HepG2 (cell line): ENCODE measurements around the gene CDK17. TPM values are rescaled to one million over a fixed set of nuclear protein-coding genes. Genes with fewer than 3 reads are reported as not detected.

Experiments used
- ATAC-seq: fragments of 200-7000 bp; cut with Tn5 transposase; 3 replicates; pipeline ENCODE4 v1.9.1; 2020; ENCODE audit warnings: mild to moderate bottlenecking, moderate library complexity
- BruUV-seq: library from RNA; stranded (reverse); fragments of 400-500 nt; replicated peaks from 2 replicates; lab custom pipeline; 2021; lab: Mats Ljungman, UMichigan
- CTCF ChIA-PET: fragments of 300-600 bp; formaldehyde crosslinking; extraction: SDS; loops from one replicate; lab custom pipeline; 2021; ENCODE audit warnings: low total read pairs, inconsistent platforms, low intra/inter-chr PET ratio; lab: Yijun Ruan, JAX
- POLR2A ChIA-PET: fragments of 350-600 bp; sonication (Branson Sonifier 250); formaldehyde crosslinking; loops from one replicate; lab custom pipeline; 2020; ENCODE audit warnings: antibody characterized with exemption, inconsistent platforms; lab: Yijun Ruan, JAX
- DNase-seq: peaks from one replicate; pipeline ENCODE4 v3.0.0-alpha.2; 2015; ENCODE audit warnings: low spot score
- FAIRE-seq: peaks from 3 replicates; lab custom pipeline; 2011; peaks lifted over from hg19 to GRCh38; lab: Jason Lieb, UNC
- H2AFZ ChIP-seq: one replicate; pipeline ENCODE4 v1.6.1; 2011; ENCODE audit warnings: low read length, inconsistent platforms
- H3K27ac ChIP-seq: fragments of 300-600 bp; 3 replicates; pipeline ENCODE4 v1.8.0; 2011; ENCODE audit warnings: mixed run types, mild to moderate bottlenecking, mixed read lengths, low read length, inconsistent platforms; ENCODE audit not compliant: insufficient read depth; ENCODE audit errors: extremely low read length
- H3K27me3 ChIP-seq, 2 experiments: fragments of 200-600 bp in 1 of 2; 2 replicates in 1 of 2; 3 replicates in 1 of 2; pipeline versions ENCODE4 v1.6.0 to v1.8.0; 2011; ENCODE audit warnings: low read length in 2 of 2, mild to moderate bottlenecking in 2 of 2, moderate library complexity in 2 of 2, inconsistent platforms in 1 of 2; ENCODE audit not compliant: insufficient read depth in 2 of 2, control insufficient read depth in 1 of 2
- H3K36me3 ChIP-seq, 2 experiments: fragments of 200-600 bp in 1 of 2; replicated peaks in 1 of 2; 2 replicates in 1 of 2; 3 replicates in 1 of 2; pipeline versions ENCODE4 v1.5.1 to v1.8.0; 2011; ENCODE audit warnings: low read length in 2 of 2, inconsistent platforms in 1 of 2; ENCODE audit not compliant: insufficient read depth in 2 of 2, control insufficient read depth in 1 of 2
- H3K4me1 ChIP-seq: 2 replicates; pipeline ENCODE4 v1.5.1; 2012; ENCODE audit warnings: low read length, inconsistent platforms; ENCODE audit not compliant: insufficient read depth
- H3K4me2 ChIP-seq: 2 replicates; pipeline ENCODE4 v1.6.0; 2011; ENCODE audit warnings: low read depth, low read length, inconsistent platforms
- H3K4me3 ChIP-seq, 3 experiments: fragments of 200-600 bp in 1 of 3; sonication (generic), shearing (Covaris generic) in 1 of 3; replicated peaks in 1 of 3; 2 replicates each; pipeline ENCODE4 v1.5.1; 2011 to 2016; ENCODE audit warnings: low read length in 3 of 3, inconsistent platforms in 2 of 3, low read depth in 2 of 3, mild to moderate bottlenecking in 2 of 3, control low read depth in 1 of 3, mixed read lengths in 1 of 3; ENCODE audit not compliant: insufficient read depth in 1 of 3
- H3K79me2 ChIP-seq: one replicate; pipeline ENCODE4 v1.6.1; 2011; ENCODE audit warnings: low read length, inconsistent platforms; ENCODE audit not compliant: insufficient read depth
- H3K9ac ChIP-seq: 2 replicates; pipeline ENCODE4 v1.6.0; 2011; ENCODE audit warnings: mild to moderate bottlenecking, low read depth, low read length, inconsistent platforms; ENCODE audit not compliant: insufficient read depth
- H3K9me3 ChIP-seq: 2 replicates; pipeline ENCODE4 v1.5.1; 2012; ENCODE audit warnings: mild to moderate bottlenecking, low read length
- H4K20me1 ChIP-seq: 2 replicates; pipeline ENCODE4 v1.6.0; 2011; ENCODE audit warnings: inconsistent platforms, mild to moderate bottlenecking, low read length, moderate library complexity; ENCODE audit not compliant: insufficient read depth
- AGO2 ChIP-seq: fragments of 200-400 bp; formaldehyde crosslinking; optimal IDR thresholded peaks from 2 replicates; pipeline ENCODE3; 2017; ENCODE audit warnings: mild to moderate bottlenecking, low read depth, low read length, moderate library complexity
- GATAD1 ChIP-seq: IDR thresholded peaks from 2 replicates; pipeline ENCODE4 v1.6.1; 2016; ENCODE audit warnings: missing genetic modification reagents, missing compliant biosample characterization
- KMT2B ChIP-seq: IDR thresholded peaks from 2 replicates; pipeline ENCODE4 v1.6.1; 2016; ENCODE audit warnings: missing genetic modification reagents, missing compliant biosample characterization
- SCMH1 ChIP-seq: sonication (generic); formaldehyde crosslinking; IDR thresholded peaks from 2 replicates; pipeline ENCODE4 v1.9.0; 2021; ENCODE audit warnings: missing genetic modification reagents, mild to moderate bottlenecking, borderline replicate concordance
- ZBTB20 ChIP-seq: sonication (generic); formaldehyde crosslinking; IDR thresholded peaks from 2 replicates; pipeline ENCODE4 v1.8.1; 2023; ENCODE audit warnings: missing genetic modification reagents, low read depth, mild to moderate bottlenecking, borderline replicate concordance
- ZNF180 ChIP-seq: sonication (generic); formaldehyde crosslinking; IDR thresholded peaks from 2 replicates; pipeline ENCODE4 v1.4.0; 2020; ENCODE audit warnings: low read depth, missing genetic modification reagents, borderline replicate concordance
- ZNF34 ChIP-seq: sonication (generic); formaldehyde crosslinking; IDR thresholded peaks from 2 replicates; pipeline ENCODE4 v1.4.0; 2020; ENCODE audit warnings: mild to moderate bottlenecking, missing genetic modification reagents, borderline replicate concordance
- ZNF343 ChIP-seq: sonication (generic); formaldehyde crosslinking; IDR thresholded peaks from 2 replicates; pipeline ENCODE4 v1.4.0; 2020; ENCODE audit warnings: mild to moderate bottlenecking, missing genetic modification reagents
- ZNF430 ChIP-seq: sonication (generic); formaldehyde crosslinking; IDR thresholded peaks from 2 replicates; pipeline ENCODE4 v1.9.0; 2021; ENCODE audit warnings: mild to moderate bottlenecking, missing genetic modification reagents
- ZNF432 ChIP-seq: sonication (generic); formaldehyde crosslinking; IDR thresholded peaks from 2 replicates; pipeline ENCODE4 v1.5.0; 2020; ENCODE audit warnings: missing genetic modification reagents, mild to moderate bottlenecking, borderline replicate concordance
- ZNF777 ChIP-seq: sonication (generic); formaldehyde crosslinking; IDR thresholded peaks from 2 replicates; pipeline ENCODE4 v1.4.0; 2020; ENCODE audit warnings: missing genetic modification reagents
- WGBS: methylation state at CpG from one replicate; pipeline ENCODE4 v1.1.6; 2017; ENCODE audit warnings: low lambda C conversion rate; 5-methylcytosine and 5-hydroxymethylcytosine counted together
- in situ Hi-C: cut with HindIII; loops from 2 replicates; pipeline ENCODE4 v1.10.0; 2017; ENCODE audit warnings: low pct_unique_long_range_greater_than_20kb; ENCODE audit not compliant: extremely low pct_ligation_motif_present
- intact Hi-C: fragments of 100-400 bp; cut with micrococcal nuclease; formaldehyde crosslinking; loops from one replicate; pipeline ENCODE4 v1.10.0; 2022; ENCODE audit not compliant: unreplicated experiment
- polyA plus RNA-seq, 8 experiments: library from polyadenylated mRNA; depleted of rRNA in 3 of 8; stranded (reverse) in 7 of 8; unstranded in 1 of 8; fragments of >200 nt; fragmentation: Illumina TruSeq in 4 of 8; extraction: Trizol in 4 of 8; gene quantifications; 2 replicates each; pipeline versions ENCODE4 v1.2.1 to v1.2.3, GENCODE V29; 2011 to 2016; ENCODE audit warnings: low read depth in 4 of 8, missing spikeins in 1 of 8, mixed read lengths in 1 of 8; ENCODE audit not compliant: insufficient read depth in 1 of 8
- total RNA-seq, 5 experiments: library from RNA; depleted of rRNA; stranded (reverse); fragments of >200 nt; fragmentation: Illumina TruSeq; extraction: Trizol; gene quantifications; 2 replicates each; pipeline ENCODE4 v1.2.3, GENCODE V29; 2016; ENCODE audit warnings: low read depth in 1 of 5
- TF ChIP-seq, protein P1 (sequence below): sonication (generic); formaldehyde crosslinking; IDR thresholded peaks from 2 replicates; pipeline ENCODE4 v1.5.0; 2020; ENCODE audit warnings: mild to moderate bottlenecking, missing genetic modification reagents, moderate library complexity
- TF ChIP-seq, protein P2 (sequence below): sonication (generic); formaldehyde crosslinking; IDR thresholded peaks from 2 replicates; pipeline ENCODE4 v1.8.1; 2023; ENCODE audit warnings: mild to moderate bottlenecking, missing genetic modification reagents
- TF ChIP-seq, protein P3 (sequence below): IDR thresholded peaks from 2 replicates; pipeline ENCODE4 v1.6.1; 2016; ENCODE audit warnings: missing compliant biosample characterization, missing genetic modification reagents, borderline replicate concordance

CDK17 gene
- total and polyA plus RNA-seq, 2 of the 13 experiments (the other 11 are each of a cell fraction or from before 2014, with no cell fraction given): 9.9 to 22.3 TPM

DNA sequence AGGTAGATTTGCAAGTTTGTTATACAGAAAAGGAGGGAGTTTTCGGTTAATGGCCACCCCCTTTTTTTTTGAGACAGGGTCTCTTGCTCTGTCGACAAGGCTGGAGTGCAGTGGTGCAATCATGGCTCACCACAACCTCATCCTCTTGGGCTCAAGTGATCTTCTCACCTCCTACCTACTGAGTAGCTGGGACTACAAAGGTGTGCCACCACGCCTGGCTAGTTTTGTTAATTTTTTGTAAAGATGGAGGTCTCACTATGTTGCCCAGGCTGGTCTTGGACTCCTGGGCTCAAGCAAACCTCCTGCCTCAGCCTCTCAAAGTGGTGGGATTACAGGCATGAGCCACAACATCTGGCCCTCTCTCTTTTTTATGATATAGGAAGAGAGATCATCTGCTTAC lies 94.6 kb downstream of the CDK17 start:
- H3K27ac ChIP-seq: no peak overlapping the region
- intact Hi-C loops: no loop called here
- H2AFZ ChIP-seq: no peak overlapping the region
- in situ Hi-C loops: no loop called here
- ATAC-seq (no peak), FAIRE-seq (no peak), DNase-seq (no peak)
- ChIA-PET POLR2A (no interaction called here), CTCF (no interaction called here)
- WGBS: 98% methylated on average over 3 of the region's 3 CpGs
- H3K9ac ChIP-seq: no peak overlapping the region
- H4K20me1 ChIP-seq: no peaks in the 10 kb centered on the region
- H3K36me3 ChIP-seq: peaks cover 0 to 10% of the 10 kb centered on the region in 2 experiments; a peak in 1 of 5 replicates
- no TSS peak for BruUV-seq
- no peaks in the 10 kb centered on the region for H3K27me3 ChIP-seq
- no peak overlapping the region for H3K4me2 ChIP-seq
- H3K9me3 ChIP-seq: no peaks in the 10 kb centered on the region
- H3K4me1 ChIP-seq: peaks cover 9% of the 10 kb centered on the region
- no peak overlapping the region for H3K4me3 ChIP-seq
- TF ChIP-seq ZNF430: no peak
- no peak for TF ChIP-seq ZBTB20 (CRISPR knock-in tag)
- no peak for TF ChIP-seq GATAD1
- no peak for TF ChIP-seq ZNF34 (CRISPR knock-in tag)
- no peak for TF ChIP-seq ZNF343
- TF ChIP-seq, protein P1, sequence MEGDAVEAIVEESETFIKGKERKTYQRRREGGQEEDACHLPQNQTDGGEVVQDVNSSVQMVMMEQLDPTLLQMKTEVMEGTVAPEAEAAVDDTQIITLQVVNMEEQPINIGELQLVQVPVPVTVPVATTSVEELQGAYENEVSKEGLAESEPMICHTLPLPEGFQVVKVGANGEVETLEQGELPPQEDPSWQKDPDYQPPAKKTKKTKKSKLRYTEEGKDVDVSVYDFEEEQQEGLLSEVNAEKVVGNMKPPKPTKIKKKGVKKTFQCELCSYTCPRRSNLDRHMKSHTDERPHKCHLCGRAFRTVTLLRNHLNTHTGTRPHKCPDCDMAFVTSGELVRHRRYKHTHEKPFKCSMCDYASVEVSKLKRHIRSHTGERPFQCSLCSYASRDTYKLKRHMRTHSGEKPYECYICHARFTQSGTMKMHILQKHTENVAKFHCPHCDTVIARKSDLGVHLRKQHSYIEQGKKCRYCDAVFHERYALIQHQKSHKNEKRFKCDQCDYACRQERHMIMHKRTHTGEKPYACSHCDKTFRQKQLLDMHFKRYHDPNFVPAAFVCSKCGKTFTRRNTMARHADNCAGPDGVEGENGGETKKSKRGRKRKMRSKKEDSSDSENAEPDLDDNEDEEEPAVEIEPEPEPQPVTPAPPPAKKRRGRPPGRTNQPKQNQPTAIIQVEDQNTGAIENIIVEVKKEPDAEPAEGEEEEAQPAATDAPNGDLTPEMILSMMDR (CRISPR knock-in tag): no peak
- no peak for TF ChIP-seq AGO2
- no peak for TF ChIP-seq ZNF180 (CRISPR knock-in tag)
- no peak for TF ChIP-seq ZNF777 (CRISPR knock-in tag)
- TF ChIP-seq KMT2B: no peak
- TF ChIP-seq, protein P2, sequence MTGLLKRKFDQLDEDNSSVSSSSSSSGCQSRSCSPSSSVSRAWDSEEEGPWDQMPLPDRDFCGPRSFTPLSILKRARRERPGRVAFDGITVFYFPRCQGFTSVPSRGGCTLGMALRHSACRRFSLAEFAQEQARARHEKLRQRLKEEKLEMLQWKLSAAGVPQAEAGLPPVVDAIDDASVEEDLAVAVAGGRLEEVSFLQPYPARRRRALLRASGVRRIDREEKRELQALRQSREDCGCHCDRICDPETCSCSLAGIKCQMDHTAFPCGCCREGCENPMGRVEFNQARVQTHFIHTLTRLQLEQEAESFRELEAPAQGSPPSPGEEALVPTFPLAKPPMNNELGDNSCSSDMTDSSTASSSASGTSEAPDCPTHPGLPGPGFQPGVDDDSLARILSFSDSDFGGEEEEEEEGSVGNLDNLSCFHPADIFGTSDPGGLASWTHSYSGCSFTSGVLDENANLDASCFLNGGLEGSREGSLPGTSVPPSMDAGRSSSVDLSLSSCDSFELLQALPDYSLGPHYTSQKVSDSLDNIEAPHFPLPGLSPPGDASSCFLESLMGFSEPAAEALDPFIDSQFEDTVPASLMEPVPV (CRISPR knock-in tag): no peak
- TF ChIP-seq, protein P3, sequence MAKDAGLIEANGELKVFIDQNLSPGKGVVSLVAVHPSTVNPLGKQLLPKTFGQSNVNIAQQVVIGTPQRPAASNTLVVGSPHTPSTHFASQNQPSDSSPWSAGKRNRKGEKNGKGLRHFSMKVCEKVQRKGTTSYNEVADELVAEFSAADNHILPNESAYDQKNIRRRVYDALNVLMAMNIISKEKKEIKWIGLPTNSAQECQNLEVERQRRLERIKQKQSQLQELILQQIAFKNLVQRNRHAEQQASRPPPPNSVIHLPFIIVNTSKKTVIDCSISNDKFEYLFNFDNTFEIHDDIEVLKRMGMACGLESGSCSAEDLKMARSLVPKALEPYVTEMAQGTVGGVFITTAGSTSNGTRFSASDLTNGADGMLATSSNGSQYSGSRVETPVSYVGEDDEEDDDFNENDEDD (CRISPR knock-in tag): no peak
- no peak for TF ChIP-seq ZNF432
- no peak for TF ChIP-seq SCMH1
- H3K79me2 ChIP-seq: no peaks in the 10 kb centered on the region
